ENCODE data around the gene RIN3.

Gene RIN3

GRCh38 chr14:92680781-92681650 lies 167.4 kb downstream of the RIN3 start:
- H2BK120ac ChIP-seq (ENCODE audit: low read depth, low read length), result no peak overlapping the region
- H3K18ac ChIP-seq (ENCODE audit: low read length), result no peak overlapping the region
- no peak overlapping the region for H3K4ac ChIP-seq (ENCODE audit: low read depth, low read length)
- no peak overlapping the region for H3K23ac ChIP-seq (ENCODE audit: low read length)
- H3K36me3 ChIP-seq (ENCODE audit: control insufficient read depth, insufficient read depth, low read length), result no peaks in the 10 kb centered on the region
- no peak overlapping the region for H3K9ac ChIP-seq (ENCODE audit: low read length)
- no peak overlapping the region for H3K56ac ChIP-seq (ENCODE audit: low read length)
- H2BK5ac ChIP-seq (ENCODE audit: low read length), result no peak overlapping the region
- WGBS (ENCODE audit: extremely low coverage, insufficient coverage, low lambda C conversion rate), result no CpG with 5 or more reads among the region's 13 CpGs
- H4K8ac ChIP-seq (ENCODE audit: low read depth, low read length), result no peak overlapping the region
- H3K4me1 ChIP-seq (ENCODE audit: control insufficient read depth, low read depth, low read length), result no peaks in the 10 kb centered on the region
- no peak overlapping the region for H4K5ac ChIP-seq (ENCODE audit: low read length)
- H3K79me2 ChIP-seq (ENCODE audit: control insufficient read depth, insufficient read depth, low read length), result no peaks in the 10 kb centered on the region
- H3K79me1 ChIP-seq (ENCODE audit: low read length), result no peaks in the 10 kb centered on the region
- H2AK5ac ChIP-seq (ENCODE audit: low read length), result no peak overlapping the region
- H2BK15ac ChIP-seq (replicated peaks; ENCODE audit: low read depth), result no peak overlapping the region
- H3K27me3 ChIP-seq (ENCODE audit: insufficient read depth, low read length, poor library complexity), result no peaks in the 10 kb centered on the region
- DNase-seq, result peak; percentile 83
- H3K4me2 ChIP-seq (ENCODE audit: low read length), result no peak overlapping the region
- H3K27ac ChIP-seq (ENCODE audit: low read depth, low read length), result no peak overlapping the region
- H3K4me3 ChIP-seq (ENCODE audit: low read length), result no peak overlapping the region

GRCh38 chr14:92683041-92683440 lies 169.5 kb downstream of the RIN3 start:
- Histone ChIP-seq H3K4me3 (ENCODE audit: low read length) (no peak overlapping the region), H3K4me1 (ENCODE audit: control insufficient read depth, low read depth, low read length) (no peaks in the 10 kb centered on the region), H3K4ac (ENCODE audit: low read depth, low read length) (no peak overlapping the region), H3K27ac (ENCODE audit: low read depth, low read length) (no peak overlapping the region), H2BK15ac (replicated peaks; ENCODE audit: low read depth) (no peak overlapping the region), H3K18ac (ENCODE audit: low read length) (no peak overlapping the region), H2BK5ac (ENCODE audit: low read length) (no peak overlapping the region), H3K79me2 (ENCODE audit: control insufficient read depth, insufficient read depth, low read length) (no peaks in the 10 kb centered on the region), H3K9ac (ENCODE audit: low read length) (no peak overlapping the region), H3K79me1 (ENCODE audit: low read length) (no peaks in the 10 kb centered on the region), H3K56ac (ENCODE audit: low read length) (no peak overlapping the region), H2AK5ac (ENCODE audit: low read length) (no peak overlapping the region), H2BK120ac (ENCODE audit: low read depth, low read length) (no peak overlapping the region), H3K36me3 (ENCODE audit: control insufficient read depth, insufficient read depth, low read length) (no peaks in the 10 kb centered on the region), H3K23ac (ENCODE audit: low read length) (no peak overlapping the region), H4K8ac (ENCODE audit: low read depth, low read length) (no peak overlapping the region), H3K4me2 (ENCODE audit: low read length) (no peak overlapping the region), H4K5ac (ENCODE audit: low read length) (no peak overlapping the region), H3K27me3 (ENCODE audit: insufficient read depth, low read length, poor library complexity) (no peaks in the 10 kb centered on the region)
- no peak for DNase-seq
- no CpG with 5 or more reads among the region's 8 CpGs for WGBS (ENCODE audit: extremely low coverage, insufficient coverage, low lambda C conversion rate)

GRCh38 chr14:92684801-92685560 lies 171.4 kb downstream of the RIN3 start:
- Histone ChIP-seq H3K4me3 (ENCODE audit: low read length) (no peak overlapping the region), H3K4ac (ENCODE audit: low read depth, low read length) (no peak overlapping the region), H2BK5ac (ENCODE audit: low read length) (no peak overlapping the region), H3K27me3 (ENCODE audit: insufficient read depth, low read length, poor library complexity) (no peaks in the 10 kb centered on the region), H3K56ac (ENCODE audit: low read length) (no peak overlapping the region), H3K23ac (ENCODE audit: low read length) (no peak overlapping the region), H3K9ac (ENCODE audit: low read length) (no peak overlapping the region), H3K79me2 (ENCODE audit: control insufficient read depth, insufficient read depth, low read length) (no peaks in the 10 kb centered on the region), H2BK15ac (replicated peaks; ENCODE audit: low read depth) (no peak overlapping the region), H3K4me2 (ENCODE audit: low read length) (no peak overlapping the region), H2AK5ac (ENCODE audit: low read length) (no peak overlapping the region), H2BK120ac (ENCODE audit: low read depth, low read length) (no peak overlapping the region), H3K79me1 (ENCODE audit: low read length) (no peaks in the 10 kb centered on the region), H3K27ac (ENCODE audit: low read depth, low read length) (no peak overlapping the region), H3K4me1 (ENCODE audit: control insufficient read depth, low read depth, low read length) (no peaks in the 10 kb centered on the region), H3K36me3 (ENCODE audit: control insufficient read depth, insufficient read depth, low read length) (no peaks in the 10 kb centered on the region), H3K18ac (ENCODE audit: low read length) (no peak overlapping the region), H4K8ac (ENCODE audit: low read depth, low read length) (no peak overlapping the region), H4K5ac (ENCODE audit: low read length) (no peak overlapping the region)
- WGBS (ENCODE audit: extremely low coverage, insufficient coverage, low lambda C conversion rate), result no CpG with 5 or more reads among the region's 21 CpGs
- DNase-seq, result no peak

- Histone ChIP-seq H3K4me3 (ENCODE audit: low read length) (no peak overlapping the region), H3K4ac (ENCODE audit: low read depth, low read length) (no peak overlapping the region), H3K4me1 (ENCODE audit: control insufficient read depth, low read depth, low read length) (no peaks in the 10 kb centered on the region), H3K79me2 (ENCODE audit: control insufficient read depth, insufficient read depth, low read length) (no peaks in the 10 kb centered on the region), H3K27me3 (ENCODE audit: insufficient read depth, low read length, poor library complexity) (no peaks in the 10 kb centered on the region), H4K5ac (ENCODE audit: low read length) (no peak overlapping the region), H3K23ac (ENCODE audit: low read length) (no peak overlapping the region), H3K56ac (ENCODE audit: low read length) (no peak overlapping the region), H2AK5ac (ENCODE audit: low read length) (no peak overlapping the region), H2BK5ac (ENCODE audit: low read length) (no peak overlapping the region), H3K9ac (ENCODE audit: low read length) (no peak overlapping the region), H3K79me1 (ENCODE audit: low read length) (no peaks in the 10 kb centered on the region), H3K27ac (ENCODE audit: low read depth, low read length) (no peak overlapping the region), H3K18ac (ENCODE audit: low read length) (no peak overlapping the region), H3K4me2 (ENCODE audit: low read length) (no peak overlapping the region), H2BK120ac (ENCODE audit: low read depth, low read length) (no peak overlapping the region), H2BK15ac (replicated peaks; ENCODE audit: low read depth) (no peak overlapping the region), H3K36me3 (ENCODE audit: control insufficient read depth, insufficient read depth, low read length) (no peaks in the 10 kb centered on the region), H4K8ac (ENCODE audit: low read depth, low read length) (no peak overlapping the region)
- DNase-seq, result no peak
- no CpG with 5 or more reads among the region's 4 CpGs for WGBS (ENCODE audit: extremely low coverage, insufficient coverage, low lambda C conversion rate)
Measured at GRCh38 chr14:92685784-92686355, 172.3 kb downstream of the RIN3 start.

GRCh38 chr14:92686411-92686899 lies 172.9 kb downstream of the RIN3 start:
- Histone ChIP-seq H2AK5ac (ENCODE audit: low read length) (no peak overlapping the region), H3K27me3 (ENCODE audit: insufficient read depth, low read length, poor library complexity) (no peaks in the 10 kb centered on the region), H3K27ac (ENCODE audit: low read depth, low read length) (no peak overlapping the region), H3K4me2 (ENCODE audit: low read length) (no peak overlapping the region), H2BK5ac (ENCODE audit: low read length) (no peak overlapping the region), H3K36me3 (ENCODE audit: control insufficient read depth, insufficient read depth, low read length) (no peaks in the 10 kb centered on the region), H4K8ac (ENCODE audit: low read depth, low read length) (no peak overlapping the region), H2BK120ac (ENCODE audit: low read depth, low read length) (no peak overlapping the region), H3K79me1 (ENCODE audit: low read length) (no peaks in the 10 kb centered on the region), H3K79me2 (ENCODE audit: control insufficient read depth, insufficient read depth, low read length) (no peaks in the 10 kb centered on the region), H3K9ac (ENCODE audit: low read length) (no peak overlapping the region), H3K4me1 (ENCODE audit: control insufficient read depth, low read depth, low read length) (no peaks in the 10 kb centered on the region), H2BK15ac (replicated peaks; ENCODE audit: low read depth) (no peak overlapping the region), H3K4ac (ENCODE audit: low read depth, low read length) (no peak overlapping the region), H3K18ac (ENCODE audit: low read length) (no peak overlapping the region), H3K56ac (ENCODE audit: low read length) (no peak overlapping the region), H4K5ac (ENCODE audit: low read length) (no peak overlapping the region), H3K23ac (ENCODE audit: low read length) (no peak overlapping the region), H3K4me3 (ENCODE audit: low read length) (no peak overlapping the region)
- DNase-seq, result no peak
- no CpG with 5 or more reads among the region's 9 CpGs for WGBS (ENCODE audit: extremely low coverage, insufficient coverage, low lambda C conversion rate)

All from mesendoderm (in vitro differentiated cells).